ENCODE data around the gene CIAO3. TPM values are rescaled to one million over a fixed set of nuclear protein-coding genes. Genes with fewer than 3 reads are reported as not detected.

The CIAO3 gene
- polyA plus RNA-seq, 2 donors = 21.9 to 41.2 TPM

- peak overlapping the region; percentile 78 for H3K27ac ChIP-seq (ENCODE audit: low read depth in 2 of 2, low read length in 1 of 2)
- peak overlapping the region; percentile 65 to 85 for H3K4me3 ChIP-seq (ENCODE audit: low read depth in 1 of 2, low read length in 2 of 2)
- H3K9me3 ChIP-seq (ENCODE audit: control insufficient read depth in 2 of 2, insufficient read depth in 1 of 2, low read depth in 1 of 2, low read length in 1 of 2) = no peaks in the 10 kb centered on the region
- H3K4me1 ChIP-seq (ENCODE audit: control insufficient read depth in 2 of 2, insufficient read depth in 2 of 2, low read length in 1 of 2) = peaks cover 11 to 28% of the 10 kb centered on the region in 2 donors
- WGBS, 2 donors = 1% methylated on average over 38 of the region's 38 CpGs
- H3K27me3 ChIP-seq (ENCODE audit: control insufficient read depth in 1 of 2, insufficient read depth in 2 of 2, low read length in 2 of 2) = peaks cover 0 to 3% of the 10 kb centered on the region in 2 donors
- no peaks in the 10 kb centered on the region for H3K36me3 ChIP-seq (ENCODE audit: control insufficient read depth in 2 of 2, insufficient read depth in 2 of 2, low read length in 1 of 2)
Observed at GRCh38 chr16:720447-720989, 20.3 kb downstream of the CIAO3 start.

DNA sequence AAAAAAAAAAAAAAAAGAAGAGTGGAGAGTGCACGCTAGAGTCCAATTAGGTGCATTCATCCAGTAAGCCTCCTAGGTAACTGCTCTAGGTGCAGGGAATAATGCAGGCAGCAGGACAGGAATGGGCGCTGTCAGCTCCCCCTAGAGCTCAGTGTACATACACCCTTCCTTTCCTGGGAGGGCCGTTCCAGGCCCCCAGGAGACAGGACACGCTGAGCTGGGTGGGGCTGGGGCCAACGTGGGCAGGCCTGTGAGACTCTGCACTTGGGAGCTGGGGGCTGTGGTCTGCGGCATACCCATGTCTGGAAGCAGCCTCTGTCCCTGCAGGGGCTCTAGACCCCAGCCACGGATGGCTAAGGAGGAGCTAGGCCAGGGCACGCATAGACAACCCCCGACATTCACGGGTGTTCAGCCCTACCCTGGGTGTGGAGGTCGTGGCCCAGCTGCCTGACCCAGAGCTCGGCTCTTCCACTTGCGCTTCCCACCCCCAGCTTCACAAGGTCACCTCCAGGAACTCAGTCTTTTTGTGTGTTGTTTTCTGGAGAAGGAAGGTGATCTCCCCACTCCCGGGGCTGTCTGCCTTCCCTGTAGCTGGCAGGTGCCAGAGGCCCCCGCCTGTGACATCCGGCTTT lies 20.9 kb downstream of the CIAO3 start:
- H3K4me3 ChIP-seq (ENCODE audit: low read depth in 1 of 2, low read length in 2 of 2) = peak overlapping the region; percentile 65 to 85
- H3K9me3 ChIP-seq (ENCODE audit: control insufficient read depth in 2 of 2, insufficient read depth in 1 of 2, low read depth in 1 of 2, low read length in 1 of 2) = no peaks in the 10 kb centered on the region
- H3K4me1 ChIP-seq (ENCODE audit: control insufficient read depth in 2 of 2, insufficient read depth in 2 of 2, low read length in 1 of 2) = peaks cover 11 to 31% of the 10 kb centered on the region in 2 donors
- peaks cover 0 to 3% of the 10 kb centered on the region in 2 donors for H3K27me3 ChIP-seq (ENCODE audit: control insufficient read depth in 1 of 2, insufficient read depth in 2 of 2, low read length in 2 of 2)
- H3K36me3 ChIP-seq (ENCODE audit: control insufficient read depth in 2 of 2, insufficient read depth in 2 of 2, low read length in 1 of 2) = no peaks in the 10 kb centered on the region
- peak overlapping the region; percentile 9 to 78 for H3K27ac ChIP-seq (ENCODE audit: low read depth in 2 of 2, low read length in 1 of 2)
- 9 to 12% methylated on average over 16 of the region's 16 CpGs for WGBS, 2 donors

- peaks cover 11 to 38% of the 10 kb centered on the region in 2 donors for H3K4me1 ChIP-seq (ENCODE audit: control insufficient read depth in 2 of 2, insufficient read depth in 2 of 2, low read length in 1 of 2)
Observed at GRCh38 chr16:718922-719321, 21.9 kb downstream of the CIAO3 start.

DNA sequence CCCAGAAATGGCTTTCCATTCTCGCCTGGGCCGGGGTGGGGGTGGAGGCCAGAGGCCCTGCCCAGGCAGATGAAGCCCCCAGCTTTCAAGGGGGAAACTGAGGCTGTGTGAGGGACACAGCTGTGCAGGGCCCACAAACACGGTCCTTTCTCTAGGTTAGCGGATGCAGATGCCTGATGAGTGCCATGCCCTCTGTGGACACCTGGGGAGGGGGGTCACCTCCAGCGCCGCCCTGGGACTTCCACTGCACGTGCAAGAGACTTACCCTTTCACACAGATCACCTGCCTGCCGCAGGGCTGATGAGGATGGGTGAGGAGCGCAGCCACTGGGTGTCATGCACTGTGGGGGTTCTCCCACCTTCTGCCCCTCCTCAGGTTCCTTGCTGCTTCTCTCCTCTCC lies 22.4 kb downstream of the CIAO3 start:
- no peaks in the 10 kb centered on the region for H3K36me3 ChIP-seq (ENCODE audit: control insufficient read depth in 2 of 2, insufficient read depth in 2 of 2, low read length in 1 of 2)
- H3K4me3 ChIP-seq (ENCODE audit: low read depth in 1 of 2, low read length in 2 of 2) = no peak overlapping the region
- WGBS, 2 donors = 84 to 90% methylated on average over 9 of the region's 9 CpGs
- H3K27ac ChIP-seq (ENCODE audit: low read depth in 2 of 2, low read length in 1 of 2) = no peak overlapping the region
- peaks cover 11 to 38% of the 10 kb centered on the region in 2 donors for H3K4me1 ChIP-seq (ENCODE audit: control insufficient read depth in 2 of 2, insufficient read depth in 2 of 2, low read length in 1 of 2)
- H3K27me3 ChIP-seq (ENCODE audit: control insufficient read depth in 1 of 2, insufficient read depth in 2 of 2, low read length in 2 of 2) = peaks cover 0 to 3% of the 10 kb centered on the region in 2 donors
- H3K9me3 ChIP-seq (ENCODE audit: control insufficient read depth in 2 of 2, insufficient read depth in 1 of 2, low read depth in 1 of 2, low read length in 1 of 2) = no peaks in the 10 kb centered on the region

More at GRCh38 chr16:718922-719321, 21.9 kb downstream of the CIAO3 start:
- H3K27me3 ChIP-seq (ENCODE audit: control insufficient read depth in 1 of 2, insufficient read depth in 2 of 2, low read length in 2 of 2) = peaks cover 0 to 3% of the 10 kb centered on the region in 2 donors
- H3K9me3 ChIP-seq (ENCODE audit: control insufficient read depth in 2 of 2, insufficient read depth in 1 of 2, low read depth in 1 of 2, low read length in 1 of 2) = no peaks in the 10 kb centered on the region
- H3K36me3 ChIP-seq (ENCODE audit: control insufficient read depth in 2 of 2, insufficient read depth in 2 of 2, low read length in 1 of 2) = no peaks in the 10 kb centered on the region
- 75 to 76% methylated on average over 6 of the region's 6 CpGs for WGBS, 2 donors
- no peak overlapping the region for H3K4me3 ChIP-seq (ENCODE audit: low read depth in 1 of 2, low read length in 2 of 2)
- no peak overlapping the region for H3K27ac ChIP-seq (ENCODE audit: low read depth in 2 of 2, low read length in 1 of 2)

- Histone ChIP-seq H3K4me1 (ENCODE audit: control insufficient read depth in 2 of 2, insufficient read depth in 2 of 2, low read length in 1 of 2) (peaks cover 11 to 38% of the 10 kb centered on the region in 2 donors), H3K36me3 (ENCODE audit: control insufficient read depth in 2 of 2, insufficient read depth in 2 of 2, low read length in 1 of 2) (no peaks in the 10 kb centered on the region), H3K4me3 (ENCODE audit: low read depth in 1 of 2, low read length in 2 of 2) (no peak overlapping the region), H3K27me3 (ENCODE audit: control insufficient read depth in 1 of 2, insufficient read depth in 2 of 2, low read length in 2 of 2) (peaks cover 0 to 3% of the 10 kb centered on the region in 2 donors), H3K27ac (ENCODE audit: low read depth in 2 of 2, low read length in 1 of 2) (no peak overlapping the region), H3K9me3 (ENCODE audit: control insufficient read depth in 2 of 2, insufficient read depth in 1 of 2, low read depth in 1 of 2, low read length in 1 of 2) (no peaks in the 10 kb centered on the region)
- 80 to 81% methylated on average over 30 to 32 of the region's 32 CpGs for whole genome bisulfite sequencing, 2 donors
Observed at GRCh38 chr16:717450-718245, 23.1 kb downstream of the CIAO3 start.

- Histone ChIP-seq H3K27me3 (ENCODE audit: control insufficient read depth in 1 of 2, insufficient read depth in 2 of 2, low read length in 2 of 2) (peaks cover 0 to 3% of the 10 kb centered on the region in 2 donors), H3K36me3 (ENCODE audit: control insufficient read depth in 2 of 2, insufficient read depth in 2 of 2, low read length in 1 of 2) (no peaks in the 10 kb centered on the region), H3K4me1 (ENCODE audit: control insufficient read depth in 2 of 2, insufficient read depth in 2 of 2, low read length in 1 of 2) (peaks cover 11 to 35% of the 10 kb centered on the region in 2 donors), H3K27ac (ENCODE audit: low read depth in 2 of 2, low read length in 1 of 2) (no peak overlapping the region), H3K4me3 (ENCODE audit: low read depth in 1 of 2, low read length in 2 of 2) (no peak overlapping the region), H3K9me3 (ENCODE audit: control insufficient read depth in 2 of 2, insufficient read depth in 1 of 2, low read depth in 1 of 2, low read length in 1 of 2) (no peaks in the 10 kb centered on the region)
- 81 to 87% methylated on average over 27 to 29 of the region's 29 CpGs for WGBS, 2 donors
Observed at GRCh38 chr16:716768-717325, 23.9 kb downstream of the CIAO3 start.

- Histone ChIP-seq H3K4me1 (ENCODE audit: control insufficient read depth in 2 of 2, insufficient read depth in 2 of 2, low read length in 1 of 2) (peaks cover 6 to 29% of the 10 kb centered on the region in 2 donors), H3K9me3 (ENCODE audit: control insufficient read depth in 2 of 2, insufficient read depth in 1 of 2, low read depth in 1 of 2, low read length in 1 of 2) (no peaks in the 10 kb centered on the region), H3K27me3 (ENCODE audit: control insufficient read depth in 1 of 2, insufficient read depth in 2 of 2, low read length in 2 of 2) (peaks cover 0 to 3% of the 10 kb centered on the region in 2 donors), H3K27ac (ENCODE audit: low read depth in 2 of 2, low read length in 1 of 2) (no peak overlapping the region), H3K36me3 (ENCODE audit: control insufficient read depth in 2 of 2, insufficient read depth in 2 of 2, low read length in 1 of 2) (no peaks in the 10 kb centered on the region), H3K4me3 (ENCODE audit: low read depth in 1 of 2, low read length in 2 of 2) (peak overlapping the region; percentile 54 to 58)
- WGBS, 2 donors = 24 to 25% methylated on average over 12 of the region's 12 CpGs
Observed at GRCh38 chr16:716200-716568, 24.6 kb downstream of the CIAO3 start.

GRCh38 chr16:715477-716199 lies 25.2 kb downstream of the CIAO3 start:
- H3K4me1 ChIP-seq (ENCODE audit: control insufficient read depth in 2 of 2, insufficient read depth in 2 of 2, low read length in 1 of 2) = peaks cover 6 to 32% of the 10 kb centered on the region in 2 donors
- peak overlapping the region; percentile 54 to 58 for H3K4me3 ChIP-seq (ENCODE audit: low read depth in 1 of 2, low read length in 2 of 2)
- H3K36me3 ChIP-seq (ENCODE audit: control insufficient read depth in 2 of 2, insufficient read depth in 2 of 2, low read length in 1 of 2) = no peaks in the 10 kb centered on the region
- H3K27me3 ChIP-seq (ENCODE audit: control insufficient read depth in 1 of 2, insufficient read depth in 2 of 2, low read length in 2 of 2) = peaks cover 0 to 3% of the 10 kb centered on the region in 2 donors
- H3K27ac ChIP-seq (ENCODE audit: low read depth in 2 of 2, low read length in 1 of 2) = no peak overlapping the region
- H3K9me3 ChIP-seq (ENCODE audit: control insufficient read depth in 2 of 2, insufficient read depth in 1 of 2, low read depth in 1 of 2, low read length in 1 of 2) = no peaks in the 10 kb centered on the region
- WGBS, 2 donors = 2% methylated on average over 36 to 74 of the region's 74 CpGs

Measured in esophagus (tissue), 2 donors.